ENCODE results near the gene ZNF385B. TPM values are rescaled to one million over a fixed set of nuclear protein-coding genes. Genes with fewer than 3 reads are reported as not detected.

ZNF385B gene
- polyA plus RNA-seq, 1 donor from 2014 or later, result 0.31 TPM

- H3K9ac ChIP-seq (ENCODE audit: low read length), result no peak overlapping the region
- H3K4me3 ChIP-seq (ENCODE audit: low read length), result no peak overlapping the region
- H3F3A ChIP-seq (ENCODE audit: insufficient read depth, low read length, poor library complexity, severe bottlenecking), result no peaks in the 10 kb centered on the region
- no peak overlapping the region for H3K4me2 ChIP-seq (ENCODE audit: low read length)
- H3K27ac ChIP-seq (ENCODE audit: low read length), result no peak overlapping the region
- no peaks in the 10 kb centered on the region for H3K79me2 ChIP-seq (replicated peaks; ENCODE audit: insufficient read depth, low read length)
- H2AFZ ChIP-seq (ENCODE audit: low read depth, low read length), result no peak overlapping the region
- H3K9me3 ChIP-seq (ENCODE audit: low read length), result no peaks in the 10 kb centered on the region
- H3K36me3 ChIP-seq (ENCODE audit: insufficient read depth, low read length), result no peaks in the 10 kb centered on the region
- no peaks in the 10 kb centered on the region for H3K9me2 ChIP-seq (ENCODE audit: insufficient read depth, low read length)
- H4K20me1 ChIP-seq (ENCODE audit: insufficient read depth), result no peaks in the 10 kb centered on the region
- no peaks in the 10 kb centered on the region for H3K27me3 ChIP-seq (ENCODE audit: insufficient read depth, low read depth, low read length)
- TF ChIP-seq RAD21 (conservative IDR thresholded peaks at IDR 0.05) (no peak), MXI1 (conservative IDR thresholded peaks at IDR 0.05; ENCODE audit: poor library complexity, severe bottlenecking) (no peak), EP300 (conservative IDR thresholded peaks at IDR 0.05; ENCODE audit: poor library complexity, severe bottlenecking) (no peak)
Observed at GRCh38 chr2:179524809-179525339, 336.5 kb downstream of the ZNF385B start.

GRCh38 chr2:179521944-179522343, 339.5 kb downstream of the ZNF385B start:
- Histone ChIP-seq H4K20me1 (ENCODE audit: insufficient read depth) (no peaks in the 10 kb centered on the region), H2AFZ (ENCODE audit: low read depth, low read length) (no peak overlapping the region), H3K9me2 (ENCODE audit: insufficient read depth, low read length) (no peaks in the 10 kb centered on the region), H3K4me3 (ENCODE audit: low read length) (no peak overlapping the region), H3K36me3 (ENCODE audit: insufficient read depth, low read length) (no peaks in the 10 kb centered on the region), H3K27me3 (ENCODE audit: insufficient read depth, low read depth, low read length) (no peaks in the 10 kb centered on the region), H3K4me2 (ENCODE audit: low read length) (no peak overlapping the region), H3K9ac (ENCODE audit: low read length) (no peak overlapping the region), H3K79me2 (replicated peaks; ENCODE audit: insufficient read depth, low read length) (no peaks in the 10 kb centered on the region), H3F3A (ENCODE audit: insufficient read depth, low read length, poor library complexity, severe bottlenecking) (no peaks in the 10 kb centered on the region), H3K9me3 (ENCODE audit: low read length) (no peaks in the 10 kb centered on the region), H3K27ac (ENCODE audit: low read length) (no peak overlapping the region)
- TF ChIP-seq EP300 (conservative IDR thresholded peaks at IDR 0.05; ENCODE audit: poor library complexity, severe bottlenecking) (no peak), MXI1 (conservative IDR thresholded peaks at IDR 0.05; ENCODE audit: poor library complexity, severe bottlenecking) (no peak), CTCF (IDR thresholded peaks at IDR 0.05; ENCODE audit: poor library complexity, severe bottlenecking) (no peak), RAD21 (conservative IDR thresholded peaks at IDR 0.05) (no peak), POLR2AphosphoS5 (IDR thresholded peaks at IDR 0.05) (no peak), TAF1 (IDR thresholded peaks at IDR 0.05; ENCODE audit: low read depth) (no peak), REST (IDR thresholded peaks at IDR 0.05; ENCODE audit: borderline replicate concordance) (no peak)

DNA sequence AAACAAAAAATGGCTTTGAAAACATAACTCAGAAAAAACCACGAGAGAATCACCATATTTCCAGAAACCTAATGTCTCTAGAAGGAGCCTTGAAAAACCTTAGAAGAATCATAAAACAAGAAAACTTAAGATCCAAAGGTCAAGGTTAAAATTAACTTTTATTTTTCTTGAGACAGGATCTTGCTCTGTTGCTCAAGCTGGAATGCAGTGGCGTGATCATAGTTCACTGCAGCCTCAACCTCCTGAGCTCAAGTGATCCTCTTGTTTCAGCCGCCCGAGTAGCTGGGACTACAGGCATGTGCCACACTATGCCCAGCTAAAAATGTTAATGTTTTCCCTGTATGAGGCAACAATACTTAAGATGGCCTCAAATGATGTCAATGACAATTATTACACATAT, 342.6 kb downstream of the ZNF385B start:
- Histone ChIP-seq H2AFZ (ENCODE audit: low read depth, low read length) (no peak overlapping the region), H4K20me1 (ENCODE audit: insufficient read depth) (no peaks in the 10 kb centered on the region), H3K4me3 (ENCODE audit: low read length) (no peak overlapping the region), H3K79me2 (replicated peaks; ENCODE audit: insufficient read depth, low read length) (no peaks in the 10 kb centered on the region), H3F3A (ENCODE audit: insufficient read depth, low read length, poor library complexity, severe bottlenecking) (no peaks in the 10 kb centered on the region), H3K36me3 (ENCODE audit: insufficient read depth, low read length) (no peaks in the 10 kb centered on the region), H3K9ac (ENCODE audit: low read length) (no peak overlapping the region), H3K4me2 (ENCODE audit: low read length) (no peak overlapping the region), H3K9me2 (ENCODE audit: insufficient read depth, low read length) (no peaks in the 10 kb centered on the region), H3K9me3 (ENCODE audit: low read length) (no peaks in the 10 kb centered on the region), H3K27ac (ENCODE audit: low read length) (no peak overlapping the region), H3K27me3 (ENCODE audit: insufficient read depth, low read depth, low read length) (no peaks in the 10 kb centered on the region)
- TF ChIP-seq EZH2 (IDR thresholded peaks at IDR 0.05; ENCODE audit: borderline replicate concordance, insufficient read depth, low read length, poor library complexity, severe bottlenecking) (no peak), TAF1 (IDR thresholded peaks at IDR 0.05; ENCODE audit: low read depth) (no peak), POLR2AphosphoS5 (IDR thresholded peaks at IDR 0.05) (no peak), SMC3 (conservative IDR thresholded peaks at IDR 0.05; ENCODE audit: poor library complexity) (no peak), RAD21 (conservative IDR thresholded peaks at IDR 0.05) (no peak), EP300 (conservative IDR thresholded peaks at IDR 0.05; ENCODE audit: poor library complexity, severe bottlenecking) (no peak), MXI1 (conservative IDR thresholded peaks at IDR 0.05; ENCODE audit: poor library complexity, severe bottlenecking) (no peak), REST (IDR thresholded peaks at IDR 0.05; ENCODE audit: borderline replicate concordance) (no peak), CTCF (IDR thresholded peaks at IDR 0.05; ENCODE audit: poor library complexity, severe bottlenecking) (no peak)

Measured in neural cell (in vitro differentiated cells).